ENCODE measurements around the gene CYSTM1.
"Not testable (repeated sequence)": the region's sequence is repeated elsewhere in the genome, so short reads cannot be mapped to it uniquely, and the experiment has no call there.

The CYSTM1 gene

GRCh38 chr5:140185409-140185808 is 10.4 kb downstream of the CYSTM1 start:
- Histone ChIP-seq H3K4me1 (ENCODE audit: control insufficient read depth, insufficient read depth, low read length) (peaks cover 67% of the 10 kb centered on the region), H3K9me3 (ENCODE audit: control insufficient read depth, low read length) (no peaks in the 10 kb centered on the region)

GRCh38 chr5:140186267-140186671 is 11.3 kb downstream of the CYSTM1 start:
- H3K4me3 ChIP-seq (ENCODE audit: low read length): no peak overlapping the region
- H3K4me1 ChIP-seq (ENCODE audit: control insufficient read depth, insufficient read depth, low read length): peaks cover 66% of the 10 kb centered on the region
- H3K9me3 ChIP-seq (ENCODE audit: control insufficient read depth, low read length): no peaks in the 10 kb centered on the region
- no peak overlapping the region for H3K9ac ChIP-seq (ENCODE audit: low read length)
- H3K27me3 ChIP-seq (ENCODE audit: control insufficient read depth, insufficient read depth, low read length): no peaks in the 10 kb centered on the region
- no peaks in the 10 kb centered on the region for H3K36me3 ChIP-seq (ENCODE audit: control insufficient read depth, insufficient read depth, low read length)

More at GRCh38 chr5:140185409-140185808, 10.4 kb downstream of the CYSTM1 start:
- Histone ChIP-seq H3K9ac (ENCODE audit: low read length) (no peak overlapping the region), H3K36me3 (ENCODE audit: control insufficient read depth, insufficient read depth, low read length) (no peaks in the 10 kb centered on the region), H3K4me3 (ENCODE audit: low read length) (no peak overlapping the region), H3K27me3 (ENCODE audit: control insufficient read depth, insufficient read depth, low read length) (no peaks in the 10 kb centered on the region)

- H3K9ac ChIP-seq (ENCODE audit: low read length): no peak overlapping the region
- no peaks in the 10 kb centered on the region for H3K27me3 ChIP-seq (ENCODE audit: control insufficient read depth, insufficient read depth, low read length)
- H3K4me1 ChIP-seq (ENCODE audit: control insufficient read depth, insufficient read depth, low read length): peaks cover 71% of the 10 kb centered on the region
- no peaks in the 10 kb centered on the region for H3K36me3 ChIP-seq (ENCODE audit: control insufficient read depth, insufficient read depth, low read length)
- H3K9me3 ChIP-seq (ENCODE audit: control insufficient read depth, low read length): no peaks in the 10 kb centered on the region
- no peak overlapping the region for H3K4me3 ChIP-seq (ENCODE audit: low read length)
Observed at GRCh38 chr5:140189253-140189652, 14.3 kb downstream of the CYSTM1 start.

- Histone ChIP-seq H3K4me1 (ENCODE audit: control insufficient read depth, insufficient read depth, low read length) (peaks cover 76% of the 10 kb centered on the region), H3K9ac (ENCODE audit: low read length) (no peak overlapping the region)
Observed at GRCh38 chr5:140189977-140190871, 15.2 kb downstream of the CYSTM1 start.

GRCh38 chr5:140190872-140191218 is 15.9 kb downstream of the CYSTM1 start:
- no peaks in the 10 kb centered on the region for H3K36me3 ChIP-seq (ENCODE audit: control insufficient read depth, insufficient read depth, low read length)
- H3K9ac ChIP-seq (ENCODE audit: low read length): no peak overlapping the region
- no peak overlapping the region for H3K4me3 ChIP-seq (ENCODE audit: low read length)
- no peaks in the 10 kb centered on the region for H3K27me3 ChIP-seq (ENCODE audit: control insufficient read depth, insufficient read depth, low read length)
- H3K4me1 ChIP-seq (ENCODE audit: control insufficient read depth, insufficient read depth, low read length): peaks cover 71% of the 10 kb centered on the region
- H3K9me3 ChIP-seq (ENCODE audit: control insufficient read depth, low read length): no peaks in the 10 kb centered on the region

More at GRCh38 chr5:140189977-140190871, 15.2 kb downstream of the CYSTM1 start:
- H3K4me3 ChIP-seq (ENCODE audit: low read length): no peak overlapping the region
- no peaks in the 10 kb centered on the region for H3K36me3 ChIP-seq (ENCODE audit: control insufficient read depth, insufficient read depth, low read length)
- H3K27me3 ChIP-seq (ENCODE audit: control insufficient read depth, insufficient read depth, low read length): no peaks in the 10 kb centered on the region
- no peaks in the 10 kb centered on the region for H3K9me3 ChIP-seq (ENCODE audit: control insufficient read depth, low read length)

- H3K9me3 ChIP-seq (ENCODE audit: control insufficient read depth, low read length): no peaks in the 10 kb centered on the region
- H3K9ac ChIP-seq (ENCODE audit: low read length): no peak overlapping the region
- no peak overlapping the region for H3K4me3 ChIP-seq (ENCODE audit: low read length)
- no peaks in the 10 kb centered on the region for H3K36me3 ChIP-seq (ENCODE audit: control insufficient read depth, insufficient read depth, low read length)
- H3K4me1 ChIP-seq (ENCODE audit: control insufficient read depth, insufficient read depth, low read length): peaks cover 60% of the 10 kb centered on the region
- no peaks in the 10 kb centered on the region for H3K27me3 ChIP-seq (ENCODE audit: control insufficient read depth, insufficient read depth, low read length)
Observed at GRCh38 chr5:140192715-140193430, 17.9 kb downstream of the CYSTM1 start.

- Histone ChIP-seq H3K9me3 (ENCODE audit: control insufficient read depth, low read length) (no peaks in the 10 kb centered on the region), H3K9ac (ENCODE audit: low read length) (no peak overlapping the region), H3K4me1 (ENCODE audit: control insufficient read depth, insufficient read depth, low read length) (peaks cover 55% of the 10 kb centered on the region), H3K27me3 (ENCODE audit: control insufficient read depth, insufficient read depth, low read length) (no peaks in the 10 kb centered on the region), H3K4me3 (ENCODE audit: low read length) (no peak overlapping the region), H3K36me3 (ENCODE audit: control insufficient read depth, insufficient read depth, low read length) (no peaks in the 10 kb centered on the region)
Observed at GRCh38 chr5:140194662-140195061, 19.7 kb downstream of the CYSTM1 start.

- peaks cover 51% of the 10 kb centered on the region for H3K4me1 ChIP-seq (ENCODE audit: control insufficient read depth, insufficient read depth, low read length)
- H3K4me3 ChIP-seq (ENCODE audit: low read length): no peak overlapping the region
- no peaks in the 10 kb centered on the region for H3K27me3 ChIP-seq (ENCODE audit: control insufficient read depth, insufficient read depth, low read length)
- no peaks in the 10 kb centered on the region for H3K9me3 ChIP-seq (ENCODE audit: control insufficient read depth, low read length)
- H3K36me3 ChIP-seq (ENCODE audit: control insufficient read depth, insufficient read depth, low read length): no peaks in the 10 kb centered on the region
- H3K9ac ChIP-seq (ENCODE audit: low read length): no peak overlapping the region
Observed at GRCh38 chr5:140196115-140196814, 21.3 kb downstream of the CYSTM1 start.

GRCh38 chr5:140197023-140197422 is 22.0 kb downstream of the CYSTM1 start:
- no peaks in the 10 kb centered on the region for H3K9me3 ChIP-seq (ENCODE audit: control insufficient read depth, low read length)
- H3K4me1 ChIP-seq (ENCODE audit: control insufficient read depth, insufficient read depth, low read length): peaks cover 47% of the 10 kb centered on the region
- H3K4me3 ChIP-seq (ENCODE audit: low read length): no peak overlapping the region
- H3K9ac ChIP-seq (ENCODE audit: low read length): no peak overlapping the region
- H3K27me3 ChIP-seq (ENCODE audit: control insufficient read depth, insufficient read depth, low read length): no peaks in the 10 kb centered on the region
- H3K36me3 ChIP-seq (ENCODE audit: control insufficient read depth, insufficient read depth, low read length): no peaks in the 10 kb centered on the region

GRCh38 chr5:140198915-140199314 is 23.9 kb downstream of the CYSTM1 start:
- not testable (repeated sequence) for H3K4me3 ChIP-seq (ENCODE audit: low read length); H3K9ac ChIP-seq (ENCODE audit: low read length)
- H3K4me1 ChIP-seq (ENCODE audit: control insufficient read depth, insufficient read depth, low read length): peaks cover 44% of the 10 kb centered on the region

GRCh38 chr5:140202078-140202477 is 27.1 kb downstream of the CYSTM1 start:
- H3K4me1 ChIP-seq (ENCODE audit: control insufficient read depth, insufficient read depth, low read length): peaks cover 49% of the 10 kb centered on the region
- H3K4me3 ChIP-seq (ENCODE audit: low read length): no peak overlapping the region
- H3K9ac ChIP-seq (ENCODE audit: low read length): no peak overlapping the region
- H3K36me3 ChIP-seq (ENCODE audit: control insufficient read depth, insufficient read depth, low read length): peaks cover 13% of the 10 kb centered on the region
- no peaks in the 10 kb centered on the region for H3K27me3 ChIP-seq (ENCODE audit: control insufficient read depth, insufficient read depth, low read length)
- H3K9me3 ChIP-seq (ENCODE audit: control insufficient read depth, low read length): no peaks in the 10 kb centered on the region

More at GRCh38 chr5:140198915-140199314, 23.9 kb downstream of the CYSTM1 start:
- H3K9me3 ChIP-seq (ENCODE audit: control insufficient read depth, low read length); H3K36me3 ChIP-seq (ENCODE audit: control insufficient read depth, insufficient read depth, low read length); H3K27me3 ChIP-seq (ENCODE audit: control insufficient read depth, insufficient read depth, low read length): not testable (repeated sequence)

- no peaks in the 10 kb centered on the region for H3K27me3 ChIP-seq (ENCODE audit: control insufficient read depth, insufficient read depth, low read length)
- H3K4me1 ChIP-seq (ENCODE audit: control insufficient read depth, insufficient read depth, low read length): peaks cover 46% of the 10 kb centered on the region
- H3K9ac ChIP-seq (ENCODE audit: low read length): no peak overlapping the region
- H3K9me3 ChIP-seq (ENCODE audit: control insufficient read depth, low read length): no peaks in the 10 kb centered on the region
- H3K36me3 ChIP-seq (ENCODE audit: control insufficient read depth, insufficient read depth, low read length): peaks cover 13% of the 10 kb centered on the region
- H3K4me3 ChIP-seq (ENCODE audit: low read length): no peak overlapping the region
Observed at GRCh38 chr5:140202610-140203009, 27.6 kb downstream of the CYSTM1 start.

Measured in mucosa of stomach (tissue), 1 donor.